SW480 (cell line): ENCODE measurements around the gene DEPDC5.
A peak's percentile ranks its signal among the peaks of the same experiment; 100 is the strongest.

Experiments used
- DNase-seq: peaks from one replicate; pipeline ENCODE4 v3.0.0-alpha.2; 2016; ENCODE audit warnings: low spot score

Gene DEPDC5

GRCh38 chr22:31925056-31925455 is 171.2 kb downstream of the DEPDC5 start:
- no peak for DNase-seq

- DNase-seq = no peak
These were observed 172.2 kb downstream of the DEPDC5 start for GRCh38 chr22:31926024-31926423.

- DNase-seq = no peak
These were observed 173.2 kb downstream of the DEPDC5 start for GRCh38 chr22:31926969-31927368.

GRCh38 chr22:31927562-31927961 is 173.7 kb downstream of the DEPDC5 start:
- DNase-seq = no peak

- DNase-seq = no peak
These were observed 175.5 kb downstream of the DEPDC5 start for GRCh38 chr22:31929167-31929930.

GRCh38 chr22:31932863-31933262 is 179.0 kb downstream of the DEPDC5 start:
- no peak for DNase-seq

- no peak for DNase-seq
These were observed 179.6 kb downstream of the DEPDC5 start for GRCh38 chr22:31933406-31933805.

GRCh38 chr22:31933816-31934482 is 180.1 kb downstream of the DEPDC5 start:
- DNase-seq = no peak

- DNase-seq = no peak
These were observed 182.3 kb downstream of the DEPDC5 start for GRCh38 chr22:31935961-31936635.

- no peak for DNase-seq
These were observed 183.5 kb downstream of the DEPDC5 start for GRCh38 chr22:31937341-31937740.

GRCh38 chr22:31938296-31938695 is 184.5 kb downstream of the DEPDC5 start:
- DNase-seq = no peak

GRCh38 chr22:31940506-31940905 is 186.7 kb downstream of the DEPDC5 start:
- DNase-seq = no peak

- DNase-seq = no peak
These were observed 188.3 kb downstream of the DEPDC5 start for GRCh38 chr22:31942091-31942490.

- DNase-seq = no peak
These were observed 189.6 kb downstream of the DEPDC5 start for GRCh38 chr22:31943206-31943977.

- DNase-seq = peak; percentile 88
These were observed 190.3 kb downstream of the DEPDC5 start, which contains the start of gene YWHAH for GRCh38 chr22:31943978-31944699. Gene YWHAH, plus strand, starts transcription at chr22:31944535. Its CDS starts 199 bp downstream, at chr22:31944734.

GRCh38 chr22:31944700-31945442 is 191.1 kb downstream of the DEPDC5 start:
- DNase-seq = peak; percentile 18

GRCh38 chr22:31945443-31945855 is 191.6 kb downstream of the DEPDC5 start:
- no peak for DNase-seq

- DNase-seq = no peak
These were observed 192.3 kb downstream of the DEPDC5 start for GRCh38 chr22:31945971-31946680.

GRCh38 chr22:31947296-31947695 is 193.5 kb downstream of the DEPDC5 start:
- DNase-seq = no peak

GRCh38 chr22:31948002-31948401 is 194.2 kb downstream of the DEPDC5 start:
- no peak for DNase-seq
